Muscle layer of duodenum (tissue), 2 donors: ENCODE results near the gene RAD51C.
"Not testable (repeated sequence)": the region's sequence is repeated elsewhere in the genome, so short reads cannot be mapped to it uniquely, and the experiment has no call there.

ENCODE experiments used
- H3K27ac ChIP-seq: one replicate; pipeline ENCODE4 v1.7.0; 2013; ENCODE audit warnings: mild to moderate bottlenecking, low read length
- H3K27me3 ChIP-seq: one replicate; pipeline ENCODE4 v1.7.0; 2013; ENCODE audit warnings: low read depth, mild to moderate bottlenecking, control low read depth, low read length
- H3K36me3 ChIP-seq, 2 donors: one replicate each; pipeline ENCODE4 v1.7.0; 2013; ENCODE audit warnings: low read length in 2 of 2, control low read depth in 1 of 2, mild to moderate bottlenecking in 1 of 2; ENCODE audit not compliant: insufficient read depth in 2 of 2, control insufficient read depth in 1 of 2
- H3K4me1 ChIP-seq, 2 donors: one replicate each; pipeline ENCODE4 v1.7.0; 2013; ENCODE audit warnings: low read length in 2 of 2, mild to moderate bottlenecking in 2 of 2, control low read depth in 1 of 2, moderate library complexity in 1 of 2; ENCODE audit not compliant: insufficient read depth in 2 of 2, control insufficient read depth in 1 of 2
- H3K4me3 ChIP-seq, 2 donors: one replicate each; pipeline ENCODE4 v1.7.0; 2013; ENCODE audit warnings: low read length in 2 of 2, low read depth in 1 of 2, mild to moderate bottlenecking in 1 of 2
- H3K9me3 ChIP-seq, 2 donors: one replicate each; pipeline ENCODE4 v1.7.0; 2013; ENCODE audit warnings: low read length in 2 of 2, control low read depth in 1 of 2, mild to moderate bottlenecking in 1 of 2; ENCODE audit not compliant: control insufficient read depth in 1 of 2
- donor health status: healthy.

The RAD51C gene

GRCh38 chr17:58747674-58748073, 55.3 kb downstream of the RAD51C start:
- Histone ChIP-seq H3K36me3 (no peaks in the 10 kb centered on the region), H3K4me1 (no peaks in the 10 kb centered on the region), H3K27ac (no peak overlapping the region), H3K27me3 (no peaks in the 10 kb centered on the region), H3K9me3 (no peaks in the 10 kb centered on the region), H3K4me3 (no peak overlapping the region)

GRCh38 chr17:58749627-58750026, 57.2 kb downstream of the RAD51C start:
- H3K27me3 ChIP-seq, H3K4me1 ChIP-seq, H3K36me3 ChIP-seq, H3K9me3 ChIP-seq, H3K27ac ChIP-seq, H3K4me3 ChIP-seq: not testable (repeated sequence)

GRCh38 chr17:58753026-58753425, 60.6 kb downstream of the RAD51C start:
- peaks cover 0 to 14% of the 10 kb centered on the region in 2 donors for H3K4me1 ChIP-seq
- H3K36me3 ChIP-seq = no peaks in the 10 kb centered on the region
- no peak overlapping the region for H3K4me3 ChIP-seq
- no peaks in the 10 kb centered on the region for H3K9me3 ChIP-seq
- H3K27me3 ChIP-seq = peaks cover 7% of the 10 kb centered on the region
- no peak overlapping the region for H3K27ac ChIP-seq

- Histone ChIP-seq H3K4me3 (peak overlapping the region in 1 of 2 donors; percentile 76), H3K27me3 (peaks cover 12% of the 10 kb centered on the region)
Measured at GRCh38 chr17:58755269-58755576, 62.8 kb downstream of the RAD51C start.

GRCh38 chr17:58755577-58756245, 63.3 kb downstream of the RAD51C start, which contains the start of gene PPM1E:
TSS of gene PPM1E (plus strand) at chr17:58755854.
- Histone ChIP-seq H3K4me3 (peak within 1 kb of the TSS; percentile 27 to 76), H3K27me3 (peaks cover 17% of the 10 kb centered on the region), H3K36me3 (no peaks in the 10 kb centered on the region), H3K27ac (no peak within 1 kb of the TSS), H3K4me1 (peaks cover 0 to 14% of the 10 kb centered on the region in 2 donors), H3K9me3 (no peaks in the 10 kb centered on the region)

More at GRCh38 chr17:58755269-58755576, 62.8 kb downstream of the RAD51C start:
- no peak overlapping the region for H3K27ac ChIP-seq
- H3K36me3 ChIP-seq = no peaks in the 10 kb centered on the region
- H3K9me3 ChIP-seq = no peaks in the 10 kb centered on the region
- peaks cover 0 to 14% of the 10 kb centered on the region in 2 donors for H3K4me1 ChIP-seq

- no peak overlapping the region for H3K27ac ChIP-seq
- H3K36me3 ChIP-seq = no peaks in the 10 kb centered on the region
- peak overlapping the region; percentile 27 to 76 for H3K4me3 ChIP-seq
- peaks cover 22% of the 10 kb centered on the region for H3K27me3 ChIP-seq
- H3K4me1 ChIP-seq = peaks cover 0 to 14% of the 10 kb centered on the region in 2 donors
- no peaks in the 10 kb centered on the region for H3K9me3 ChIP-seq
Measured at GRCh38 chr17:58756246-58757161, 64.1 kb downstream of the RAD51C start.

GRCh38 chr17:58757162-58757613, 64.8 kb downstream of the RAD51C start:
- H3K36me3 ChIP-seq = no peaks in the 10 kb centered on the region
- peaks cover 0 to 14% of the 10 kb centered on the region in 2 donors for H3K4me1 ChIP-seq
- H3K9me3 ChIP-seq = no peaks in the 10 kb centered on the region
- peaks cover 22% of the 10 kb centered on the region for H3K27me3 ChIP-seq
- H3K4me3 ChIP-seq = peak overlapping the region; percentile 27 to 76
- H3K27ac ChIP-seq = no peak overlapping the region

GRCh38 chr17:58758890-58759289, 66.5 kb downstream of the RAD51C start:
- peaks cover 22% of the 10 kb centered on the region for H3K27me3 ChIP-seq
- no peak overlapping the region for H3K4me3 ChIP-seq
- no peak overlapping the region for H3K27ac ChIP-seq

GRCh38 chr17:58759522-58759921, 67.1 kb downstream of the RAD51C start:
- Histone ChIP-seq H3K9me3 (no peaks in the 10 kb centered on the region), H3K4me1 (peaks cover 0 to 14% of the 10 kb centered on the region in 2 donors), H3K27me3 (peaks cover 22% of the 10 kb centered on the region), H3K27ac (no peak overlapping the region), H3K36me3 (no peaks in the 10 kb centered on the region), H3K4me3 (no peak overlapping the region)

More at GRCh38 chr17:58758890-58759289, 66.5 kb downstream of the RAD51C start:
- Histone ChIP-seq H3K4me1 (peaks cover 0 to 14% of the 10 kb centered on the region in 2 donors), H3K9me3 (no peaks in the 10 kb centered on the region), H3K36me3 (no peaks in the 10 kb centered on the region)

GRCh38 chr17:58760248-58760647, 67.8 kb downstream of the RAD51C start:
- Histone ChIP-seq H3K36me3 (no peaks in the 10 kb centered on the region), H3K27ac (no peak overlapping the region), H3K27me3 (peaks cover 22% of the 10 kb centered on the region), H3K4me1 (peaks cover 0 to 14% of the 10 kb centered on the region in 2 donors), H3K9me3 (no peaks in the 10 kb centered on the region), H3K4me3 (no peak overlapping the region)

GRCh38 chr17:58763263-58763662, 70.9 kb downstream of the RAD51C start:
- peaks cover 15% of the 10 kb centered on the region for H3K27me3 ChIP-seq
- H3K4me1 ChIP-seq = no peaks in the 10 kb centered on the region
- no peaks in the 10 kb centered on the region for H3K36me3 ChIP-seq
- no peak overlapping the region for H3K27ac ChIP-seq
- H3K9me3 ChIP-seq = no peaks in the 10 kb centered on the region
- no peak overlapping the region for H3K4me3 ChIP-seq
